GM18502 (cell line): Measurements from ENCODE around the gene ZBTB46.
"Not testable (repeated sequence)": the region's sequence is repeated elsewhere in the genome, so short reads cannot be mapped to it uniquely, and the experiment has no call there.

Experiments
- ATAC-seq: cut with Tn5 transposase; IDR thresholded peaks from one replicate; pipeline ENCODE4 v1.9.1; 2021; ENCODE audit warnings: mild to moderate bottlenecking; ENCODE audit not compliant: unreplicated experiment, poor library complexity

Gene ZBTB46

DNA sequence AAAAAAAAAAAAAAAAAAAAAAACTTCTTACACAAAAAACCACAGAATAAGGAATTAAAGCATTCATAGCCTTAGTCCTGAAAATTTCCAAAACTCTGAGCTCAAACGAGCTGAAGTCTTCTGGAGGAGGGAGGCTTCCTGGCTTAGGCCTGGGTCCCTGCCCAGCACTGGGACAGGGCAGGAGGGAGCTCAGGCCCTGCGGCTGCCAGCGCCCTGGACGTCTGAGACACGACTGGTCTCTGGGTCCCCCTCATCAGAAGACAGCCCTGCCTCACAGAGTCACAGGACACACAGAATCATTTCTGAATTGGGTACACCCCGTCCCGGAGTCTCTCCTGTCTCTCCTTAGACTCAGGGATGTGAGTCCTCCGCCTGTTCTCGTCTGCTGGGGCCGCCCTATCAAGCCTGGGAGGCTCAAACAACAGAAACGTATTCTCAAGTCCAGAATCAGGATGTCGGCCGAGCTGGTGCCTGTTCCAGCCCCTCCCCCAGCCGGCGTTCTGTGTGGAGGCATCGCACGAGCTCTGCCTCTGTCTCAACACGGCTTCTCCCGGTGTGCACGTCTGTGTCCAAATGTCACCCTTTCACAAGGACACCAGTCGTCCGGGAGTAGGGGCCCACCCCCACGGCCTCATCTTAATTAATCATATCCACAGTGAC is 39.4 kb downstream of the ZBTB46 start:
- no peak for ATAC-seq

DNA sequence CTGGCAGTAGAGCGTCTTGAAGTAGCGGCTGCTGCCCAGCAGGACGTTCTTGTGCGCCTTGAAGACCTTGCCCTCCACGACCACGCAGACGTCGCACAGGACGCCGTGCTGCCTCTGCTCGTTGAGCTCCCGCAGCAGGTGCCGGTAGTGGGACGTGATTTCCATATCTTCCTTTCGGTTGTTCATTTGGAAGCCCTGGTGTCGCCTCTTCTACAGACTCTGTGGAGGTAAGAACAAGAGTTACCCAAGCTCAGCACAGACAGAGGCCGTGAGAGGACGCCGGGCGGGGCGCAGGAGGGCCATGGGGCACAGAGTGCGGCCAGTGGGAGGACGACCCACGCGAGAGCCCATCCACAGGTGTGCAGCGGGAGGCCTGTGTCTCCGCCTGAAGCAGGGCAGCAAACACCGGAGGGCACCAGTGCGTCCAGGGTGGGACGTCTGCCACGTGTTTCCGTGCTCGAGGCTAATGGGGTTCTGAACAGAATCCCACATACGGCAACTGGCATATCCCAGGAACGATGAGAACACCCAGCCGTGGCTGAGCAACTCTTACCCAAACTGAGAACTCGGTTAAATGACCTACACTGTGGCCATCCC is 40.4 kb downstream of the ZBTB46 start:
- no peak for ATAC-seq

DNA sequence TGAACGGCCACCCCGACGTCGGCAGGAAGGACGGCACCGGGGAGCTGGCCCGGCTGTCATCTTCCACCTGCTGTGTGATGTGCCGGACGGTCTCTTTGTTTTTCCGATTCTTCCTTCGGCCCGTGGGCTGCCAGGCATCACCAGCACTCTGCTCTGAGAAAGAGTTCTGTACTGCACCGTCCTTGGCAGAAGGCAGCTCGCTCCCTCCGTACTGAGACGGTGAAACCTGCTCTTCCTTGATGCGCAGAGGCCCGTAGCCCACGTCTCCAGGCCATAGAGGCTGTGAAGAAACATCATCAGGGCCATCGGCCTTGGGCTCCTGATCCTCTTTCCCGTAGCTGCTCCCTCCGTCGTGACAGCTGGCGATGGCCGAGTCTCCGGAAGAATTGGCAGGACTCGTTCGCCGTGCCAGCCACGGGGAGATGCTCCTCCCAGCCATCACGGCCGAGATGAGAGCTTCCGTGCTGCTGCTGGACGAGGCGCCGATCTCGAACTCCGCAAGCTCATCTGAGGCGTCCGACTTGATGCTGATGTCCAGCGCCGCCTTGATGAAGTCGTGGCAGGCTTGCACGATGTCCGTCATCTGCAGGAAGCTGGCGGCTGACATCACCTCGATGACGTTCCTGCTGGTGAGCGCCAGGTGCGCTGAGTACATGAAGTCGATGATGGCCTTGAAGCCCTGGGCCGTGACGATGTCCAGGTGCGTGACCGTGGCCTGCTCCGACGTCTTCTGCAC is 41.1 kb downstream of the ZBTB46 start:
- ATAC-seq = no peak

DNA sequence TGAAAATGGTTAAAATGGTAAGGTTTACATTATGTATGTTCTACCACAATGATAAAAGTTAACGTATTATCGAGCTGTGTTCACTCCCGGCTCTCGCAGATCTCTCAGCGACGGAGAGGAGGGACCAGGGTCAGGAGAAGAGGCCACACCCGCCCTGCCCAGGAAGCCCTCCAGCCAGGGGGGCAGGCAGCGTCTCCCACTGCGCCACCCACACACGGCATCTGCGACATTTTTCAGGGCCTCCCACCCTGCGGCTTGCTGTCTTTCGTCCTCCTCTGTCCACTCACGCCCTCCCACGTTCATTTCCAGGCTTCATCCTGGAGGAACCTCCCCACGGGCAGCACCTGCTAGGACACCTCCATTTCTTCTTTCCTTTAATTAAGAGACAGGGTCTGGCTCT is 43.3 kb downstream of the ZBTB46 start:
- ATAC-seq = no peak

DNA sequence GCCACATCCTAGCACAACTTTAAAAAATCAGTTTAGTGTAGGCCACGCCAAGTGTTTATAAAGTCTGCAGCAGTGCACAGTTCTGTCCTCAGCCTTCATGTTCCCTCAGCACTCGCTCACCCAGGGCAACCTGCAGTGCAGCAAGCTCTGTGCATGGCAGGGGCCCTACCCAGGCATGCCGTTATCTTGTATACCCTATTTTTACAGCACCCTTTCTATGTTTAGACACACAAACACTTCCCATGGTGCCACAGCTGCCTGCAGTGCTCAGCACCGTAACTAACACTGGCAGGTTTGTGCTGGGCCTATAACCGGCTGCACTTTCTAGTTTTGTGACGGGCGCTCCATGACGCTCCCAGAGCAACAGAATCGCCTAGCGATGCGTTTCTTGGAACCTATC is 43.8 kb downstream of the ZBTB46 start:
- ATAC-seq = no peak

DNA sequence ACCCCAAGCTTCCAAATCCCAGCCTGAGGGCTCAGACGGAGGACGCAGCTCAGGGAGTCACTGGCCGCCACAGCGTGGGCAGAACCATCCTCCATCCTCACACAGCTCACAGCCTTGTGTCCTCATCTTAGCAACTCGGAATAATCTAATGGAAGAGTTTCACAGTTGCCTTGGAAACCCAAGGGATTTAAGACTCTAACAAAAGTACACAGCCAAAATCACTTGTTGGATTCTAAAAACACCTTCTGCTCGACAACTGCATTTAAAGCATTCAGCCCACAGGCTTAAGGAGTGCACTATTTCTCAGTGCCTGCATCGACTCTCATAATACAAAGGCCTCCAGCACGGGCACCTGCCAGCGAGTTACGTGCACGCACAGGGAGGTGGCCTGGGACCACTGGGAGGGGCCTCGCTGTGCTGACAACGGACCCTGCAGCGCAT is 45.4 kb downstream of the ZBTB46 start:
- no peak for ATAC-seq

DNA sequence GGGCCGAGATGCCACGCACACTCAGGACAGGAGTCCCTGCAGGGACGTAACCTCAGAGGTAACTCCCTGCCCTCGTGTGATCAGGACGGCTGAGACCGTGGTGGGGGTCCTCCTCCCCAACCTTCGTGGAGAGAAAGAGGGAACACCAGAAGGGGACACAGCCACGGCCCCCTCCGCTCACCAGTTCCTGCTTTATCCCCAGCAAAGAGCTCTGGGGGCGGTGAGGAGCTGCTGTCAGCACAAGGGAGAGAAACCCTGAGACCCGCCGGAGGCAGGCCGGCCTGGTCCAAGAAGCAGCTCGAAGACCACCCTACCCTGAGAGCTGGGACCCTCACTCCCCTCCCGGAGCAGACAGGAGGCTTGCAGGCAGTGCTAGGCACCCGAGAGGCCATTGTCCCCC is 47.1 kb downstream of the ZBTB46 start:
- no peak for ATAC-seq

DNA sequence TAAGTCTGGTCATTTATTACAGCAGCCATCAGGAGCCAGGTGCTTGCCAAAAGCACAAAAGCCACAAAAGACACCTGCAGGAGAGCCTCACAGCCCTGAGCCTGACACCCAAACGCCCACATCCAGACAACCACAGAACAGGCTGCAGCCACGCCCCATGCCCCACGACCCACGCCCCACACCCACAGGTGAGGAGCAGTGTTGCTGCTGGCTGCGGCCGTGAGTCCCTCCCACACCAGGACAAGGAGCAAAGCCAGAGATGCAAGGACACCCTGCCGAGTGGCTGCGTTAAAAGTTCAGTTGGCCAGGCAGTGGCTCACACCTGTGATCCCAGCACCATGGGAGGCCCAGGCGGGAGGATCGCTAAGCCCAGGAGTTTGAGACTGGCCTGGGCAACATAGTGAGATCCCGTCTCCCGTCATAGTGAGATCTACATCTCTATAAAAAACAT is 48.5 kb downstream of the ZBTB46 start:
- ATAC-seq = no peak

DNA sequence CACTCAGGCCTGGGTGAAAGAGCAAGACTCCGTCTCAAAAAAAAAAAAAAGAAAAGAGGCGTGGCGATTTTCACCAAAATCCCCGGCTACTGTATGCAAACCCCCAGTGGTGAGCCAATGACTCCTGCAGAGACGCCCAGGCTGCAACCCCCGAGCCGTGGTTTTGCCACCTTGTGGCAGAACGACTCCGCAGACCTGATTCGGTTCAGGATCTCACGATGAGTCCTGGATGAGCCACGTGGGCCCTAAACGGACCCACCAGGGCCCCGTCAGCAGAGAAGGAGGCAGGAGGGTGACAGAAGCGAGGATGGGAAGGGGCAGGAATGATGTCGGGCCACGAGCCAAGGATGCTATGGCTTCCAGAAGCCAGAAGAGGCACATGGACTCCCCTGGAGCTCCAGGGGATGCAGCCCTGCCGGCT is 49.0 kb downstream of the ZBTB46 start:
- no peak for ATAC-seq

DNA sequence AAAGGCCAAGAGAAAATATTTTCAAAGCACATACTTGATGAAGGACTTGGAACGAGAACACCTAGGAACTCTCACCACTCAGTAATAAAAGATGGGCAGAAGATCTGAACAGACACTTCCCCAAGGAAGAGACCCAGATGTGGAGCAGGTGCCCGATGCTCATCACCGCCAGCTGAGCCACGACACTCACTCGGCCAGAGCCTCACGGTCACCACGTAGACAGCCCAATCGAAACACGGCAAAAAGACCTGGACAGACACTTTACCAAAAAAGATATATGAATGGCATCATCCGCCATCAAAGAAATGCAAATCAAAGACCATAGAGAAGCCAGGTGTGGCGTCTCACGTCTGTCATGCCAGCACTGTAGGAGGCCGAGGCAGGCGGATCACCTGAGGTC is 49.9 kb downstream of the ZBTB46 start:
- no peak for ATAC-seq

DNA sequence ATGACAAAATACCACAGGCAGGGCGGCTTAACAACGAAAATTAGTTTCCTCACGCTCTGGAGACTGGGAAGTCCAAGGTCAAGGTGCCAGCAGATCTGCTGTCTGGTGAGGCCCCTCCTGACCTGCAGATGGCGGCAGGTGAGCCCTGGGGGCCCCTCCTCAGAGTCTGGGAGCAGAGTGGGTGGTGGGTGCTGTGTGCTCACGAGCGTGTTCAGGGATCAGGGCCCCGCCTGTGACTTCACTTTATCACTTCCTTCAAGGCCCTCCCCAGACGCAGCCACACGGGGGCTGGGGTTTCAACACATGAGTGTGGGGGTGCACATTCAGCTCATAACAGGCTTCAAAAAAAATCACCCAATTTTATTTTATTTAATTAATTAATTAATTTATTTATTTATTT is 52.2 kb downstream of the ZBTB46 start:
- no peak for ATAC-seq

DNA sequence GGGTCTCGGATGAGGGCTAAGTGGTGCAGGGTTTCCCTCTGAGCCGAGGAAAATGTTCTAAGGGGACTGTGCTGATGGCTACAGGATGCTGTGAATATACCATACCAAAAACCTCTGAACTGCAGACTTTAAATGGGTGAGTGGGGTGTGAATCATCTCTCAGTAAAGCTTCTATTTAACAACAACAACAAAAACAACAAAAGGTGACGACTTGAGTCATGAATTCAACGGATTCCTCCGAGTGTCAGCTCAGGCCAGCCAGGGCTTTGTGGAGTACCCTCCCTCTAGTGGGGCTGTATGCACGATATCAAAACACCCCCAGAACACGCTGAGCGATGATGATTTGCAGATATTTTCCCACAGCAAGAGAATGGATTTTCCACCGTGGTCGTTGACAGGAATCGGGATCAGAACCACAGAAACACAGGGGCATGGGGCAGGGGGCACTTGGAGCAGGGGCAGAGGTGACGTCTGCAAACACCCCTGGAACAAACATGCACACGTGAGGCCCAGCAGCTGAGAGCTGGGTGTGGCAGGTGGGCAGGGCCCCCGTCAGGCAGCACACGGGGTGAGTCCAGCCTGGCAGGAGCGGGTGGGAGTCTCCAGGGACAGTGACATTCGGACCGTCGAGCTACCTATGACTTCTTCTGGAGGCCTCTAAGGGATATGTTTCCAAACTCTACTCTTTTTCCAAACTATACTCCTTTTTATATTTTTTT is 52.9 kb downstream of the ZBTB46 start:
- ATAC-seq = no peak

DNA sequence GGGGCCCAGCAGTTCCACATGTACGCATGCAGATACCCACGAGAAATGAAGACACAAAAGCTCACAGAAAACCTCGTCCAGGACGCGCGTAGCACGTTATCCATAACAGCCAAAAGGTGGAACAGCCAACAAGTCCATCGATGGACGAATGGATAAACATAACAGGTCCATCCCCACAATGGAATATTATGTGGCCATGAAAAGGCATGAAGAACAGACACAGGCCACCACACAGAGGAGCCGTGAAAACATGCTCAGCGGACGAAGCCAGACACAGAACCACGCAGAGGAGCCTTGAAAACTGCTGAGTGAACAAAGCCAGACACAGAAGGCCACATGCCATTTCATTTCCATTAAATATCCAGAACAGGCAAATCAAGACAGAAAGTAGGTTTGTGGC is 53.5 kb downstream of the ZBTB46 start:
- no peak for ATAC-seq

DNA sequence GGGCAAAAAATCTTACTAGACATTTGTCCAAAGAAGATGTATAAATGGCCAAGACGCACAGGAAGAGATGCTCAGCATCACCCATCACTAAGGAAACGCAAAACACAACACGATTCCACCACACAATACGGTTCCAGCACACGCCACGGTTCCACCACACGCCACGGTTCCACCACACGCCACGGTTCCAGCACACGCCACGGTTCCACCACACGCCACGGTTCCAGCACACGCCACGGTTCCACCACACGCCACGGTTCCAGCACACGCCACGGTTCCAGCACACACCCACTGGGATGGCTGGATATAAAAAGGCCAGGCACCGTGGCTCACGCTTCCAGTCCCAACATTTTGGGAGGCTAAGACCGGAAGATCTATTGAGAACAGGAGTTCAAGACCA is 54.2 kb downstream of the ZBTB46 start:
- ATAC-seq = not testable (repeated sequence)

DNA sequence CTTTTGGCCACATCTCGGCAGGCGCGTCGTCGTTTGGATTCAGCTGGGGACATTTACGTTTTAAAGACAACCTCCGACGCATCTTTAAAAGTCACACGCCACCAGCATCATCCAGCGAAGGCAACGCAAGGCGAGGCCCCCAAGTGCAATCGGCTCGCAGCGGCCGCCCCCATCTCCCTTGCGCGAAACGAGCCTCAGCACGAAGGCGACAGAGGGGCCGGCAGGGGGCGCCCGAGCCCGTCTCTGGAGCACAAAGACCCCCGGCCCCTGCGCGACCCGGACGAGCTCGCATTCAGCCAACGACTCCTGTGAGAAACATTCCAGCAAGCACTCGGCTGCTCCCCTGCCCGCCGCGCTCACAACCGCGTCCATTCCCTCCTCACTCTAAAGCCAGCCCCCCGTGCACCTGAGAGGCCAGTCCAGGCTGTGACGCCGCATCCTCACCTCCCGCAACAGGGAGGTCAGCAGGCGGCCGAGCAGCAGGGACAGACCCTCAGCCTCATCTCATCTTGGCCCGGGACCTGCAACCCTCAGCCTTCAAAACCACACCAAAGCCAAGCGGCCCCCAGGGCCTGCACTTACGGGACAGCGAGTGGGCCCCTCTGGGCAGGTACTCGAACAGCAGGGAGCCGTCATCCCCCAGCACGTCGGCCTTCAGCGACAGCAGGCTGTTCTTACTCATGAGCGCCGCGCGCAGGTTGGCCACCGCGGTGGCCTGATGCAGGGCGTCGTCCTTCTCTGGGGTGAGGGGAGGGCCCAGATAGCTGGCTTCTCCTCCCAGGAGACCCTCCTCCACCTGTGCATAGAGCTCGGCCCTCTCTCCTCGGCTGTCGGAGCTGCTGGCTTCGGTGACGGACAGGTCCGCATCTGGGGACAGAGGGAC is 55.7 kb downstream of the ZBTB46 start:
- no peak for ATAC-seq

DNA sequence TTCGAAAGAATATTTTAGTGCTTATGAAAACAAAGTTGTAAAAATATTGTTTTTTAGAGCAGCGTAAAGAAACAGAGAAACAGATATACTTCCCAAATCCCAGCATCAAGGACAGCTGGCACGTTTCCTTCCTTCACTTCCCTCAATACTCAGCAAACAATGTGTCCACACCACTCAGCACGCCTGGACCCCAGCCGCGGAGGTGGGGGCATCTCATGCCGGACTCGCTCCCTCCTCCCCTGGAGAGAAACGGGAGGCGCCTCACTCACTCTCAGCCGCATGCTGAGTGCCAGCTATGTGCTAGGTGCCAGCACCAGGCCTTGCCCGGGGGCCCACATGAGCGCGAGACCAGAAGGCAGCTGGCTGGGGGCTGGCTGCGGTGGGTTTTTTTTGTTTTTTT is 56.8 kb downstream of the ZBTB46 start:
- ATAC-seq = no peak

DNA sequence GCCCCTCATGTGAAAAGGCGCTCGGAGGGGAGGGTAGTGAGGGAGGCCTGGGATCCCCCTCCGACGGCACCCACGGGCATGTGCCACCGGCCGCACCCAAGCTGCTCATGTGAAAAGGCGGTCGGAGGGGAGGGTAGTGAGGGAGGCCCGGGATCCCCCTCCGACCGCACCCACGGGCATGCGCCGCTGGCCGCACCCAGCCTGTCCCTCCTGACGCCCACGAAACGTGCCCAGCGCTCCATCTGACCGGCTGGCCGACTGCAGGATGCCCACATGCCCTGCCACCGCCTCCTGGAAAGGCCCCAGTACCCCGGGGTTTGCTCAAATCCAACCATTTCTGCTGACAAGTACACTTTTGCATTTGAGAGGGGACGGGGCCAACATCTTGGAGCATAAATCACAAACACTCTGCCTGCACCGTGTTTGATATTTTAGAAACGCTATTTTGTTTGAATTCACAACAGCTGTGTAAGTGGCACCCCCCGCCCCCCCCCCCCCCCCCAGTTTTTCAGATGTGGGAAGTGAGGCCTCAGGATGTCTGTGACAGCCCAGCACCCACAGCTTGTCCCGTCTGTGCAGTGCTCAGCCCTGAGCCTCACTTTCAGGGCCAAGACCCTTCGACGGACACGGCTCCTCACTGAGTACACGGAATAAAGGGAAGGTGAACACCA is 57.4 kb downstream of the ZBTB46 start:
- ATAC-seq = no peak

DNA sequence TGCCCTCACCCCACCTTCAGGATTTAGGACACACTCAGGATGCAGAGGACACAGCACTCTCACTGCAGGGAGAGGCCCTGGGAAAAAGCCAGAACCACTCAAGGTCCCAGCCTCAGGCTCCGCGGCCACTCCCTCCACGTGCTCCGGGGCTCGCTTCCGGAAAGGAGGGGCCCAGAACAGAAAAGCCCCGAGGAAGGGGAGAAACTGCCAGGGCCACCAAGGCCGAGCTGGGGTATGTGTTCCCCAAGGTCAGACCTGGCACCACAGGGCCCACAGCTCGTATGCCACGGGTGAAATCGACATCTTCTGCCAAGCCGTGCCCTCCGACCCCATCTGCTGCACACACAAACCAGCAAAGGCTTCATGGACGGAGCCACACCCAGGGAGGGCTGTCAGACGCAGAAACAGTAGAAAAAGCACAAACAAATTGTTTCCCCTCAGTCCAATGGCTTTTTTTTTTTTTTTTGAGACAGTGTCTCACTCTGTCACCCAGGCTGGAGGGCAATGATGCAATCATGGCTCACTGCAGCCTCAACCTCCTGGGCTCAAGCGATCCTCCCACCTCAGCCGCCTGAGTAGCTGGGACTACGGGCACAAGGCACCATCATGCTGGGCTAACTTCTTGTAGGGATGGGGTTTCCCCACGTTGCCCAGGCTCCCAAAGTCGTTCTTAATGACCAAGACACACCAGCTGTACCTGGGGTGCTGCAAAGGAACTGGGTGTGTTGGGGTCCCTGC is 58.1 kb downstream of the ZBTB46 start:
- no peak for ATAC-seq
